GM18517 (cell line): ENCODE data around the gene SLMAP.

ENCODE experiments used
- ATAC-seq: cut with Tn5 transposase; IDR thresholded peaks from one replicate; pipeline ENCODE4 v1.9.1; 2021; ENCODE audit warnings: mild to moderate bottlenecking, moderate library complexity; ENCODE audit not compliant: unreplicated experiment

The SLMAP gene

GRCh38 chr3:57958642-57959422 lies 202.7 kb downstream of the SLMAP start:
- no peak for ATAC-seq

- ATAC-seq = no peak
These were observed 203.5 kb downstream of the SLMAP start for GRCh38 chr3:57959423-57960173.

GRCh38 chr3:57960174-57960505 lies 204.0 kb downstream of the SLMAP start:
- no peak for ATAC-seq

- no peak for ATAC-seq
These were observed 205.2 kb downstream of the SLMAP start for GRCh38 chr3:57961177-57961827.

GRCh38 chr3:57961828-57962447 lies 205.8 kb downstream of the SLMAP start:
- no peak for ATAC-seq

GRCh38 chr3:57962448-57962834 lies 206.3 kb downstream of the SLMAP start:
- ATAC-seq = no peak

- ATAC-seq = no peak
These were observed 207.8 kb downstream of the SLMAP start for GRCh38 chr3:57963811-57964346.

- ATAC-seq = no peak
These were observed 210.7 kb downstream of the SLMAP start for GRCh38 chr3:57966829-57967228.

- no peak for ATAC-seq
These were observed 211.5 kb downstream of the SLMAP start for GRCh38 chr3:57967590-57967989.

- ATAC-seq = no peak
These were observed 212.4 kb downstream of the SLMAP start for GRCh38 chr3:57968501-57968900.

- ATAC-seq = no peak
These were observed 215.9 kb downstream of the SLMAP start for GRCh38 chr3:57971975-57972374.

GRCh38 chr3:57972531-57973111 lies 216.5 kb downstream of the SLMAP start:
- ATAC-seq = no peak

- no peak for ATAC-seq
These were observed 217.8 kb downstream of the SLMAP start for GRCh38 chr3:57973715-57974477.

GRCh38 chr3:57974796-57975388 lies 218.8 kb downstream of the SLMAP start:
- no peak for ATAC-seq

- no peak for ATAC-seq
These were observed 221.7 kb downstream of the SLMAP start for GRCh38 chr3:57977818-57978235.

GRCh38 chr3:57978316-57978715 lies 222.2 kb downstream of the SLMAP start:
- ATAC-seq = no peak
